H1 (cell line): ENCODE measurements around the gene EME2. TPM values are rescaled to one million over a fixed set of nuclear protein-coding genes. Genes with fewer than 3 reads are reported as not detected.

Experiments
- microRNA-seq, 2 experiments: library from miRNA; unstranded; fragments of <30 nt; microRNA quantifications; one replicate each; pipeline versions ENCODE4 to v1.2.0, GENCODE V29; 2016 to 2020; ENCODE audit warnings: borderline microRNAs expressed in 2 of 2, borderline number of aligned reads in 2 of 2, borderline replicate concordance in 1 of 2
- polyA plus RNA-seq, 7 experiments: library from polyadenylated mRNA; depleted of rRNA in 3 of 7; stranded (reverse) in 5 of 7; unstranded in 2 of 7; fragments of >200 nt in 5 of 7; fragments of 200-250 nt in 2 of 7; gene quantifications; 1 replicate in 5 of 7; 2 replicates in 1 of 7; 4 replicates in 1 of 7; pipeline versions ENCODE4 v1.2.1 to v1.2.3, GENCODE V29; 2011 to 2013; ENCODE audit warnings: missing spikeins in 2 of 7, mixed read lengths in 2 of 7
- small RNA-seq: library from polyadenylated mRNA; stranded (forward); fragments of <200 nt; extraction: miRNeasy Mini kit (QIAGEN cat#:217004); gene quantifications from one replicate; pipeline ENCODE3, GENCODE V24; 2013; ENCODE audit not compliant: insufficient read depth
- total RNA-seq: library from RNA; stranded (reverse); fragmentation: NEBNext Ultra II Directional; extraction: Animal tissue kit (Norgen Biotek cat#: 25700); gene quantifications from 2 replicates; pipeline ENCODE4 v1.2.1, GENCODE V29; 2021

The EME2 gene
- total and polyA plus RNA-seq, 2 of the 8 experiments (the other 6 are each of a cell fraction or from before 2014, with no cell fraction given) = 13.1 to 19.7 TPM

Small RNA genes within 50 kb of the gene (microRNA-seq; reads per million reads assigned to microRNA genes)
- 1.8 to 2.3 reads per million in 2 experiments for gene MIR3177

Small RNA genes within 50 kb of the gene (small RNA-seq; reads per million reads assigned to genes)
- 19.0 reads per million, percentile 91 among the genes with 10 or more reads in this experiment for gene MIR3177

Other genes starting within 250 kb of the EME2 start
- gene TMEM204, start 239.1 kb upstream of the EME2 start, total RNA-seq = not detected in 2 replicates
- gene TMEM204, start 239.1 kb upstream of the EME2 start, polyA plus RNA-seq (2011; rRNA removed) = 0.03 TPM in 1 of 2 replicates, not detected in the other
- 20.6 and 20.9 TPM in 2 replicates for gene IFT140, start 160.7 kb upstream of the EME2 start, total RNA-seq
- gene IFT140, start 160.7 kb upstream of the EME2 start, polyA plus RNA-seq (2011; rRNA removed) = 9.7 and 16.1 TPM in 2 replicates
- gene CRAMP1, start 160.4 kb upstream of the EME2 start, total RNA-seq = 23.2 and 26.2 TPM in 2 replicates
- 19.2 and 31.0 TPM in 2 replicates for gene CRAMP1, start 160.4 kb upstream of the EME2 start, polyA plus RNA-seq (2011; rRNA removed)
- gene JPT2, start 94.5 kb upstream of the EME2 start, total RNA-seq = 197 and 199 TPM in 2 replicates
- gene JPT2, start 94.5 kb upstream of the EME2 start, polyA plus RNA-seq (2011; rRNA removed) = 67.6 and 70.8 TPM in 2 replicates
- gene MAPK8IP3, start 66.6 kb upstream of the EME2 start, total RNA-seq = 41.4 and 43.4 TPM in 2 replicates
- gene MAPK8IP3, start 66.6 kb upstream of the EME2 start, polyA plus RNA-seq (2011; rRNA removed) = 16.9 and 27.9 TPM in 2 replicates
- 70.9 and 72.5 TPM in 2 replicates for gene NME3, start 1.3 kb upstream of the EME2 start, total RNA-seq
- 163 and 214 TPM in 2 replicates for gene NME3, start 1.3 kb upstream of the EME2 start, polyA plus RNA-seq (2011; rRNA removed)
- gene MRPS34, start 324 bp downstream of the EME2 start, total RNA-seq = 252 and 267 TPM in 2 replicates
- gene MRPS34, start 324 bp downstream of the EME2 start, polyA plus RNA-seq (2011; rRNA removed) = 168 and 250 TPM in 2 replicates
- gene SPSB3, start 9.8 kb downstream of the EME2 start, total RNA-seq = 22.5 and 25.3 TPM in 2 replicates
- 37.8 and 60.1 TPM in 2 replicates for gene SPSB3, start 9.8 kb downstream of the EME2 start, polyA plus RNA-seq (2011; rRNA removed)
- gene NUBP2, start 10.2 kb downstream of the EME2 start, total RNA-seq = 68.0 and 70.3 TPM in 2 replicates
- gene NUBP2, start 10.2 kb downstream of the EME2 start, polyA plus RNA-seq (2011; rRNA removed) = 96.9 and 130 TPM in 2 replicates
- not detected in 2 replicates for gene IGFALS, start 20.9 kb downstream of the EME2 start, total RNA-seq
- 0.03 TPM in 1 of 2 replicates, not detected in the other for gene IGFALS, start 20.9 kb downstream of the EME2 start, polyA plus RNA-seq (2011; rRNA removed)
- gene HAGH, start 54.0 kb downstream of the EME2 start, total RNA-seq = 28.7 and 34.4 TPM in 2 replicates
- gene HAGH, start 54.0 kb downstream of the EME2 start, polyA plus RNA-seq (2011; rRNA removed) = 40.6 and 65.3 TPM in 2 replicates
- 20.4 and 20.5 TPM in 2 replicates for gene FAHD1, start 54.4 kb downstream of the EME2 start, total RNA-seq
- gene FAHD1, start 54.4 kb downstream of the EME2 start, polyA plus RNA-seq (2011; rRNA removed) = 31.9 and 47.2 TPM in 2 replicates
- gene MEIOB, start 99.4 kb downstream of the EME2 start, total RNA-seq = 0.99 and 1.1 TPM in 2 replicates
- 0.60 and 0.63 TPM in 2 replicates for gene MEIOB, start 99.4 kb downstream of the EME2 start, polyA plus RNA-seq (2011; rRNA removed)
- 0.39 TPM in 1 of 2 replicates, not detected in the other for gene HS3ST6, start 145.6 kb downstream of the EME2 start, total RNA-seq
- gene HS3ST6, start 145.6 kb downstream of the EME2 start, polyA plus RNA-seq (2011; rRNA removed) = 0.36 and 0.63 TPM in 2 replicates
- gene MSRB1, start 170.4 kb downstream of the EME2 start, total RNA-seq = 28.2 and 34.1 TPM in 2 replicates
- gene MSRB1, start 170.4 kb downstream of the EME2 start, polyA plus RNA-seq (2011; rRNA removed) = 51.4 and 53.8 TPM in 2 replicates
- gene RPL3L, start 181.9 kb downstream of the EME2 start, total RNA-seq = 0.19 and 0.39 TPM in 2 replicates
- 0.08 and 0.24 TPM in 2 replicates for gene RPL3L, start 181.9 kb downstream of the EME2 start, polyA plus RNA-seq (2011; rRNA removed)
- gene NDUFB10, start 186.7 kb downstream of the EME2 start, total RNA-seq = 183 and 197 TPM in 2 replicates
- gene NDUFB10, start 186.7 kb downstream of the EME2 start, polyA plus RNA-seq (2011; rRNA removed) = 194 and 243 TPM in 2 replicates
- 3,974 and 4,042 TPM in 2 replicates for gene RPS2, start 192.0 kb downstream of the EME2 start, total RNA-seq
- 16,783 and 22,970 TPM in 2 replicates for gene RPS2, start 192.0 kb downstream of the EME2 start, polyA plus RNA-seq (2011; rRNA removed)
- gene RNF151, start 194.0 kb downstream of the EME2 start, total RNA-seq = not detected in 2 replicates
- gene RNF151, start 194.0 kb downstream of the EME2 start, polyA plus RNA-seq (2011; rRNA removed) = 0.17 TPM in 1 of 2 replicates, not detected in the other
- 65.8 and 66.8 TPM in 2 replicates for gene TBL3, start 199.2 kb downstream of the EME2 start, total RNA-seq
- gene TBL3, start 199.2 kb downstream of the EME2 start, polyA plus RNA-seq (2011; rRNA removed) = 137 and 159 TPM in 2 replicates
- 2.5 and 3.3 TPM in 2 replicates for gene NOXO1, start 208.7 kb downstream of the EME2 start, total RNA-seq
- gene NOXO1, start 208.7 kb downstream of the EME2 start, polyA plus RNA-seq (2011; rRNA removed) = 1.3 and 2.6 TPM in 2 replicates
- gene GFER, start 211.4 kb downstream of the EME2 start, total RNA-seq = 37.9 and 45.4 TPM in 2 replicates
- gene GFER, start 211.4 kb downstream of the EME2 start, polyA plus RNA-seq (2011; rRNA removed) = 17.7 and 29.1 TPM in 2 replicates
- 36.2 and 38.8 TPM in 2 replicates for gene SYNGR3, start 217.2 kb downstream of the EME2 start, total RNA-seq
- gene SYNGR3, start 217.2 kb downstream of the EME2 start, polyA plus RNA-seq (2011; rRNA removed) = 49.9 and 72.3 TPM in 2 replicates
- 47.6 and 51.7 TPM in 2 replicates for gene ZNF598, start 237.0 kb downstream of the EME2 start, total RNA-seq
- 29.3 and 43.0 TPM in 2 replicates for gene ZNF598, start 237.0 kb downstream of the EME2 start, polyA plus RNA-seq (2011; rRNA removed)
- 8.1 and 10.3 TPM in 2 replicates for gene NPW, start 247.0 kb downstream of the EME2 start, total RNA-seq
- 4.0 and 7.8 TPM in 2 replicates for gene NPW, start 247.0 kb downstream of the EME2 start, polyA plus RNA-seq (2011; rRNA removed)